ENCODE results near the gene KLHL15.

- TF ChIP-seq POLR2A (IDR thresholded peaks at IDR 0.05; ENCODE audit: low read depth, low read length), result no peak
- no peak for TF ChIP-seq POLR2AphosphoS5 (IDR thresholded peaks at IDR 0.05; ENCODE audit: low read depth, low read length)
- no peak for TF ChIP-seq TAF1 (IDR thresholded peaks at IDR 0.05; ENCODE audit: low read depth, low read length)
- TF ChIP-seq PAX5 (IDR thresholded peaks at IDR 0.05; ENCODE audit: insufficient read depth, low read length, severe bottlenecking), result no peak
- no peak for TF ChIP-seq SPI1 (IDR thresholded peaks at IDR 0.05; ENCODE audit: low read depth, low read length)
Measured at GRCh38 chrX:23982891-23983290, 44.1 kb downstream of the KLHL15 start.
